ENCODE measurements around the gene SERPINA4. TPM values are rescaled to one million over a fixed set of nuclear protein-coding genes. Genes with fewer than 3 reads are reported as not detected.

The SERPINA4 gene
- total RNA-seq, 2 donors from 2014 or later, result not detected

DNA sequence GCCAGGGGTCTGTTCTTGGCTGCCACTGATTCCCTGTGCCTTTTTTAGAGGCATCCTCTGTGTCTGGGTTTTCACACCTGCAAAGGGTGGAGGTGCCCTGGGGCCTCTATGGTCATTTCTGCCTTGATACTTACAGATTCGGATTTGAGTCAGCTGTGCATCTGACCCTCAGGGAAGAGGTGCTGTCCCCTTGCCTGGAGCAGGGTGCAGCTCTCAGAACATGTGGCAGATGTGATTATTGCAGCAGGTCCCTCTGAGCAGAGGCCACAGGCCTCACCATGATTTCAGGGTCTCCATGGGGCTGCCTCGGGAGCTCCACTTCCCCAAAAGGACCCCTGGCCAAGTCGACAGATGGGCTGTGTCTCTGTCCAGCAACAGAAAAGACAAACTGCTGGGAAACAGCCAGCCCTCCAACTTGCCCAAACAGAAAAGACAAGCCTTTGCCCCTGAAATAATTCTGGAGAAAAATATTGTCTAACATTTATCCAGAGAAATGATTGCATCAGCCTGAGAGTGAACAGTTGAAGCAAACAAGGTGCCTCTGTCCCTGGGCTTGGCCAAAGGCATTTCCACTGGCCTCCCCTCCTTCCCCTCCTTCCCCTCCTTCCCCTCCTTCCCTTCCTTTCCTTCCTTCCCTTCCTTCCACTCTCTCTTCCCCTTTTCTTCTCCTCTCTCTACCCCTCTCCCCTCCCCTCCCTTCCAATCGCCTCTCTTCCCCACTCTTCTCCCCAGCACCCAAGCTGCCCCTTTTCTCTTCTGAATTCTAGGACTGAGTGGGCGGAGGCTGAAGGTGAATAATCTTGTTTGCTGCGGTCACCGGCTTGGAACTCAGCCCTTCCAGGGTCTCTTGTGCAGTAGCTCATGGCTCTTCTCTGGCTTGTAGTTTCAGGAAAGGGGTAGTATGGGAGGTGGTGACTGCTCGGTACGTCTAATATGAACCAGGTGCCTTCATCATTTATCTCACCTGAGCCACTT, 51.6 kb downstream of the SERPINA4 start:
- H3K9me3 ChIP-seq (ENCODE audit: control insufficient read depth, low read length, poor library complexity, severe bottlenecking), result no peaks in the 10 kb centered on the region
- DNase-seq, result no peak
- Mint-ChIP-seq H3K4me3 (no peak overlapping the region), H3K27ac (no peak overlapping the region), H3K27me3 (peaks cover 22% of the 10 kb centered on the region), H3K4me1 (no peaks in the 10 kb centered on the region), H3K36me3 (ENCODE audit: low read depth) (no peaks in the 10 kb centered on the region)
- ATAC-seq, result no peak

DNA sequence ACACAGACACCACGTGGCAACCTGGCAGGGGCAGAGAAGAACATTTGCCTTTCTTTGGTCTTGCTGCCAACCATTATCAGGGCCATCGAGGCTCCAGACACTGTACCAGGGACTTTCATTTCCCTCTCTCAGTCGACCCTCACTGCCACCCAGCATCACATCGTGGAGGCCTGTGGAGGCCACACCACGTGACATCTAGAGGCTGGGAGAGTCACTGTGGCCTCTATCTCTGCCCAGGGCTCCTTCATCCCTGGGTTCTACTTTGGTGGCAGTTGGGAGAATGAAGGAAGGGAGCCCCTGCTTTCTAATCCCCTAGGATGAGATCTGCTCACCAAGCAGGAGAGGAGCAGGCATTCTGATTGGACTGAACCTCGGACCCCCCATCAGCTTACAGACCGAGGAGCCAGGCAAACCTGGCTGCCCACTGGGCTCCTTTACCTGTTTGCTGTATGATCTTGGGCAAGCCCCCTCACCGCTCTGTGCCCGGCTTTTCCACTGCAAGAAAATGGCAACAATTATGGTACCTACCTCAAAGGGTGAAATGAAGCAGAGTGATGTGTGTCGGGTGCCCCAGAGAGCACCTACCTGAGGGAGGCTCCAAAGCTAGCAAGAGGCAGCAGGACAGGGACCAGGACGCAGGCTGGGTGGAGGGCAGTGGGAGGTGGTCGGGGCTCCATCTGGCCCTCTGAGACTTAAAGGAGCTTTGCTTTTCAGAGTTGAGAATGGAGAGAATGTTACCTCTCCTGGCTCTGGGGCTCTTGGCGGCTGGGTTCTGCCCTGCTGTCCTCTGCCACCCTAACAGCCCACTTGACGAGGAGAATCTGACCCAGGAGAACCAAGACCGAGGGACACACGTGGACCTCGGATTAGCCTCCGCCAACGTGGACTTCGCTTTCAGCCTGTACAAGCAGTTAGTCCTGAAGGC, 52.7 kb downstream of the SERPINA4 start:
- ATAC-seq (no peak), DNase-seq (no peak)
- no peaks in the 10 kb centered on the region for H3K36me3 Mint-ChIP-seq (ENCODE audit: low read depth)
- no peak overlapping the region for H3K27ac Mint-ChIP-seq
- no peaks in the 10 kb centered on the region for H3K4me1 Mint-ChIP-seq
- peaks cover 6% of the 10 kb centered on the region for H3K9me3 ChIP-seq (ENCODE audit: control insufficient read depth, low read length, poor library complexity, severe bottlenecking)
- no peak overlapping the region for H3K4me3 Mint-ChIP-seq
- H3K27me3 Mint-ChIP-seq, result peaks cover 22% of the 10 kb centered on the region

DNA sequence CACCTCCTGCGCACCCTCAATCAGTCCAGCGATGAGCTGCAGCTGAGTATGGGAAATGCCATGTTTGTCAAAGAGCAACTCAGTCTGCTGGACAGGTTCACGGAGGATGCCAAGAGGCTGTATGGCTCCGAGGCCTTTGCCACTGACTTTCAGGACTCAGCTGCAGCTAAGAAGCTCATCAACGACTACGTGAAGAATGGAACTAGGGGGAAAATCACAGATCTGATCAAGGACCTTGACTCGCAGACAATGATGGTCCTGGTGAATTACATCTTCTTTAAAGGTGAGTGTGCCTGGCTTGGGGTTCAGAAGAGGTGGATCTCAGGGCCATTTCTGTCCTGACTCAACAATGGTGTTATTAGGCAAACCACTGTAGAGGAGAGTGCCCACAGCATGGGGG, 53.6 kb downstream of the SERPINA4 start:
- no peak for ATAC-seq
- Mint-ChIP-seq H3K27ac (no peak overlapping the region), H3K36me3 (ENCODE audit: low read depth) (no peaks in the 10 kb centered on the region), H3K27me3 (peaks cover 22% of the 10 kb centered on the region), H3K4me3 (no peak overlapping the region), H3K4me1 (no peaks in the 10 kb centered on the region)
- peaks cover 6% of the 10 kb centered on the region for H3K9me3 ChIP-seq (ENCODE audit: control insufficient read depth, low read length, poor library complexity, severe bottlenecking)
- DNase-seq, result no peak

DNA sequence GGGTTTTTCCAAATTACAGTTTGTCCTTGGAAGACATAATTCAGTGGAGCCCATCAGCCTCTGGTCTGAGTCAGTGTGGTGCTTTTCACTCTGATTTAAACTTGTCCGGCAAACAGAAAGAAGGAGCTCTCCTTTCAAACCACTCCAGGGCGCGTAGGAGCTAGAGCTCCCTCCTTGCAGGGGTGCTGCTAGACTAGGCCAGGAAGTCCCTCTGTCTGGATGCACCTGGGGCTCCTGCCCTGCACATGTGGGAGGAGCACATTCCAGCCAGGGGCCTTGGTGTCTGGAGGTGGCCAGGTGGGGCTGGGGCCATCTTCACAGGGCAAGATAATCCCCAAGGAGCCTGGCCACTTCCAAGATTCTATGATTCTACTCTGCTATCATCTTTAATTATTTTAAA, 54.0 kb downstream of the SERPINA4 start:
- Mint-ChIP-seq H3K4me3 (no peak overlapping the region), H3K36me3 (ENCODE audit: low read depth) (no peaks in the 10 kb centered on the region), H3K4me1 (no peaks in the 10 kb centered on the region), H3K27me3 (peaks cover 24% of the 10 kb centered on the region), H3K27ac (no peak overlapping the region)
- H3K9me3 ChIP-seq (ENCODE audit: control insufficient read depth, low read length, poor library complexity, severe bottlenecking), result peaks cover 6% of the 10 kb centered on the region
- no peak for DNase-seq
- ATAC-seq, result no peak

DNA sequence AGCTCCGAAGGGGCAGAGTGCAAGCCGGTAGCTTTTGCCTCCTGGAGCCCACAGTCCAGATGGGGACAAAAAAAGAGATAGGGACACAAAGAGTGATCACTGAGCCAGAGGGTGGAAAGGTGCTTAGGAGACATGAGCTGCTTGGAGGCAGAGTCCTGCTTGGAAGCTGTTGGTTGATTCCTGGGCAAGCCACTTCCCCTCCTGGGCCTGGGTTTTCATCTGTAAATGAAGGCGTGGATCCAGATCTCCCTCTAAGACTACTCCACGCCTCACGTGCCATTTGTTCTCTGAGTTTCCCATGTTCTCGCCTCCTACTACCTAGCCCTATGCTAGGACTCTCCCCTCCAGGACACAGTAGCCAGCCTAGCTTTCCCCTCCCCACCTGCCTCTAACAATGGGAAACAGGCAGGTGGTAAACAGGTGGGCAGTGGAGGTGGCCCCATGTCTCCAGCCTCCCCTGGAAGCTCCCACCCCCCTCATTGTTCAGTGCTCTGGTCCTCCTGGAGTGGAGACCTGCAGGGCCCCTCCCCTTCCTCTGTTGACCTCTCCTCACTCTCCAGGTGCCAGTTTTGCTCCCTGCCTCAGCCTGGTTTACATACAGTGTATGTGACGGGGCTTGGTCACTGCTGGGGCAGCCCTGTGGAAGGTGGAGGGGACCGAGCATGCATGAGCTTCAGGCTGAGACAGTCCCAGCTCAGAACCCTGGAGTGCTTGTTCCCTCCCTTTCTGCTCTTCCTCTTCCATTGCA, 54.8 kb downstream of the SERPINA4 start:
- no peak overlapping the region for H3K27ac Mint-ChIP-seq
- peaks cover 6% of the 10 kb centered on the region for H3K9me3 ChIP-seq (ENCODE audit: control insufficient read depth, low read length, poor library complexity, severe bottlenecking)
- no peak for DNase-seq

DNA sequence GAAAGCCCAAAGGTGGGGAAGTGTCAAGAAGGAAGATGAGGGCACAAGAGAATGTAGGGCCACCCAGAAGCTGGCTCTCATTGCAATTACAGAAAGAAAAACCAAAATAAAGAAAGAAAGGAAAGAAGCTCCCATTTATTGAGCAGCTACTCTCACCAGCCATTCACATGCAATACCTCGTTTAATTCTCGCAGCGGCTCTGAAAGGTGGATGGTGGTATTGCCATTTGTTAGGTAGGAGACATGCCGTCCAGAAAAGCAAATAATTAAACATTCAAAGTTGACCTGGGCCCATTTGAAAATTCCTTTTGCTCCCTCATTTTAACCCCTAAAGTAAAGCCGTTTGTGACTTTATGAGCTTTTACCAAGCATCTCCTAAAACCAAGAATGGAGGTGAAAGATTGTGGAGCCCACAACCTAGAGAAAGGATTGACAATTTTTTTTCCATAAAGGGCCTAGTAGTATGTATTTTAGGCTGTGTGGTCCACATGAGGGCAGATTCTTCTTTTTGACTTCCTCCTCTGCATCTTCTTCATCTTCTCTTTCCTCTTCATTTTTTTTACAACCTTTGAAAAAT, 56.2 kb downstream of the SERPINA4 start:
- no peak overlapping the region for H3K4me3 Mint-ChIP-seq
- peaks cover 6% of the 10 kb centered on the region for H3K9me3 ChIP-seq (ENCODE audit: control insufficient read depth, low read length, poor library complexity, severe bottlenecking)
- no peak overlapping the region for H3K27ac Mint-ChIP-seq
- no peak for ATAC-seq
- no peaks in the 10 kb centered on the region for H3K36me3 Mint-ChIP-seq (ENCODE audit: low read depth)
- no peaks in the 10 kb centered on the region for H3K4me1 Mint-ChIP-seq
- no peak for DNase-seq
- H3K27me3 Mint-ChIP-seq, result peaks cover 37% of the 10 kb centered on the region

More for the DNA sequence above, 54.8 kb downstream of the SERPINA4 start:
- Mint-ChIP-seq H3K4me3 (no peak overlapping the region), H3K27me3 (peaks cover 29% of the 10 kb centered on the region), H3K36me3 (ENCODE audit: low read depth) (no peaks in the 10 kb centered on the region), H3K4me1 (no peaks in the 10 kb centered on the region)
- ATAC-seq, result no peak

DNA sequence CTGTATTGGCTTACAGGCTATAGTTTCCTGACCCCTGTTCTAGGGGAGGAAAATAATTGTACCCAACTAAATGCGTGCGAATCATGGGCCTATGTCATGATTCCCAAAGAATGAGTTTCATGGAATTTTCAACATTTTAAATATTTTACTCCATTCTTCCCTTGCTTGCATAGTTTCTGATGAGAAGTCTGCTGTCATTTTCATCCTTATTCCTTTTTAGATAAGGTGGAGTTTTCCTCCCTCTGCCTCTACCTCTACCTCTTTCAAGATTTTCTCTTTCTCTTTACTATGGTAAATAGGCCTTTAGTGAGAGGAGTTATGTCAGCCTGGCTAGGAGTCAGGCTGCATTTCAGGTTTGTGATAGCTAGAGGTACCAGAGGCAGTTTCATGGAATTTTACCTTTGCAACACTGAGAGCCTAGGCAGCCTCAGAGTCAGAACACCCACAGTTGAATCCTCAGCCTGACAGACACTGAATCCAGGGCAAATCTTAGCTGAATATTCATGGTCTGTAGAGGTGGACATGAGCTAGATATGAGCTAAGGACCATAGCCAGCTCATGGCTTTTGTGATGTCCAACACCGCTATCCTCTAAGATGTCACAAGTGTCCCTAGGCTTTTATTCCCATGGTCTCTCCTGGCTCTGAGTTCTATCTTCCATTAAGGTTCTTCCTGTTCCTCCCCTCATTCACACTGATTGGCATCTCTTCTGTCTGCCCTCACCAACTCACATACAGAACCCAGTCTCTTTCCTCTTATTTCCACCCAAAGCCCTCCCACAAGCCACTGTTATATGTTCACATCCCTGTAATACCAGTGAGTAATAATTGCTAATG, 57.0 kb downstream of the SERPINA4 start:
- no peaks in the 10 kb centered on the region for H3K4me1 Mint-ChIP-seq
- H3K9me3 ChIP-seq (ENCODE audit: control insufficient read depth, low read length, poor library complexity, severe bottlenecking), result peaks cover 6% of the 10 kb centered on the region
- DNase-seq (no peak), ATAC-seq (no peak)
- H3K36me3 Mint-ChIP-seq (ENCODE audit: low read depth), result no peaks in the 10 kb centered on the region
- no peak overlapping the region for H3K4me3 Mint-ChIP-seq
- H3K27me3 Mint-ChIP-seq, result peaks cover 41% of the 10 kb centered on the region
- no peak overlapping the region for H3K27ac Mint-ChIP-seq

DNA sequence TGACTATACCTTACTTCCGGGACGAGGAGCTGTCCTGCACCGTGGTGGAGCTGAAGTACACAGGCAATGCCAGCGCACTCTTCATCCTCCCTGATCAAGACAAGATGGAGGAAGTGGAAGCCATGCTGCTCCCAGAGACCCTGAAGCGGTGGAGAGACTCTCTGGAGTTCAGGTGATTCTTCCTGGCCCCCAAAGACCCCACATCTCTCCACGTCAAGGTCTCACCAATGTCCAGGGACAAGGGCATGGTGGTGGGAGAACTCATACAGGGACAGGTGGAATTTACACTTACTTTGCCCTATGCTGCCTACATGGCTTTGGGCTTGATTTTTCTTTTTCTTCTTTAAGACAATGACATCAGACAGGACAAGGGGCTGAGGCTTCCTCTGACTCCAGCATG, 58.1 kb downstream of the SERPINA4 start:
- Mint-ChIP-seq H3K27ac (no peak overlapping the region), H3K27me3 (peaks cover 34% of the 10 kb centered on the region), H3K36me3 (ENCODE audit: low read depth) (no peaks in the 10 kb centered on the region), H3K4me3 (no peak overlapping the region), H3K4me1 (no peaks in the 10 kb centered on the region)
- peaks cover 6% of the 10 kb centered on the region for H3K9me3 ChIP-seq (ENCODE audit: control insufficient read depth, low read length, poor library complexity, severe bottlenecking)
- DNase-seq, result no peak
- no peak for ATAC-seq

Other genes starting within 250 kb of the SERPINA4 start
- not detected for gene SERPINA6, start 238.1 kb upstream of the SERPINA4 start, total RNA-seq
- not detected for gene SERPINA2, start 194.7 kb upstream of the SERPINA4 start, total RNA-seq
- 10 to 100 TPM in 1 of 2 donors, 1 to 10 TPM in 1; 3.5 to 15.5 TPM for gene SERPINA1, start 172.8 kb upstream of the SERPINA4 start, total RNA-seq
- not detected for gene SERPINA11, start 108.6 kb upstream of the SERPINA4 start, total RNA-seq
- not detected for gene SERPINA9, start 85.2 kb upstream of the SERPINA4 start, total RNA-seq
- not detected for gene SERPINA12, start 52.0 kb upstream of the SERPINA4 start, total RNA-seq
- gene SERPINA5, start 20.0 kb downstream of the SERPINA4 start, total RNA-seq, result not detected
- not detected for gene SERPINA3, start 50.9 kb downstream of the SERPINA4 start, total RNA-seq
- gene GSC, start 208.7 kb downstream of the SERPINA4 start, total RNA-seq, result under 1 TPM; 0.52 to 0.60 TPM